K562 (cell line): ENCODE data around the gene MTNR1B. TPM values are rescaled to one million over a fixed set of nuclear protein-coding genes. Genes with fewer than 3 reads are reported as not detected.

Experiments used
- ETS1 ChIP-seq: conservative IDR thresholded peaks from 2 replicates; pipeline ENCODE4 v1.6.1; 2011; ENCODE audit warnings: low read depth, mild to moderate bottlenecking, low read length; ENCODE audit not compliant: control insufficient read depth
- JUNB ChIP-seq: fragments of 450-650 bp; formaldehyde crosslinking; conservative IDR thresholded peaks from 2 replicates; pipeline ENCODE4 v1.4.0; 2020; ENCODE audit warnings: mild to moderate bottlenecking
- POLR2B ChIP-seq: fragments of 450-650 bp; IDR thresholded peaks from 2 replicates; pipeline ENCODE4 v1.6.1; 2018; ENCODE audit warnings: low read depth; ENCODE audit not compliant: partially characterized antibody
- POU5F1 ChIP-seq: fragments of 150-350 bp; IDR thresholded peaks from 2 replicates; pipeline ENCODE4 v1.6.1; 2014; ENCODE audit warnings: borderline replicate concordance, low read length, low read depth, mild to moderate bottlenecking; ENCODE audit not compliant: partially characterized antibody
- RAD51 ChIP-seq: fragments of 450-650 bp; IDR thresholded peaks from 2 replicates; pipeline ENCODE4 v1.7.1; 2016; ENCODE audit warnings: low read depth, mild to moderate bottlenecking, borderline replicate concordance
- SP2 ChIP-seq: IDR thresholded peaks from 2 replicates; pipeline ENCODE4 v1.6.1; 2011; ENCODE audit warnings: mild to moderate bottlenecking, low read depth, low read length, moderate library complexity; ENCODE audit not compliant: poor library complexity, severe bottlenecking; ENCODE audit errors: extremely low read depth
- ZBTB11 ChIP-seq, 3 experiments: fragments of 200-800 bp in 1 of 3; fragments of 250-450 bp in 1 of 3; fragments of 450-650 bp in 1 of 3; sonication (Bioruptor Pico) in 1 of 3; sonication (Bioruptor generic) in 1 of 3; formaldehyde crosslinking in 1 of 3; IDR thresholded peaks; 2 replicates each; pipeline versions ENCODE4 v1.6.1 to v1.8.0; 2016 to 2022; ENCODE audit warnings: mild to moderate bottlenecking in 2 of 3, missing genetic modification characterization in 2 of 3, missing compliant biosample characterization in 1 of 3, moderate library complexity in 1 of 3
- ZNF217 ChIP-seq: sonication (generic); formaldehyde crosslinking; IDR thresholded peaks from 2 replicates; pipeline ENCODE4 v1.8.0; 2022; ENCODE audit warnings: mild to moderate bottlenecking, missing genetic modification reagents
- ZNF436 ChIP-seq: fragments of 250-450, 450-650 bp; sonication (Bioruptor Pico); formaldehyde crosslinking; IDR thresholded peaks from 2 replicates; pipeline ENCODE4 v1.7.0; 2020; ENCODE audit warnings: mild to moderate bottlenecking
- polyA plus RNA-seq, 8 experiments: library from polyadenylated mRNA; depleted of rRNA in 4 of 8; stranded (reverse) in 5 of 8; unstranded in 3 of 8; fragments of >200 nt; fragmentation: Nextera tagmentation in 2 of 8; fragmentation: Illumina TruSeq in 1 of 8; extraction: Ambion mirVana in 2 of 8; extraction: Trizol in 1 of 8; gene quantifications; 2 replicates each; pipeline versions ENCODE4 v1.2.1 to v1.2.3, GENCODE V29; 2011 to 2014; ENCODE audit warnings: inconsistent platforms in 1 of 8, missing spikeins in 1 of 8
- total RNA-seq, 7 experiments: library from RNA; depleted of rRNA in 6 of 7; stranded (reverse); fragments of >200 nt in 6 of 7; fragmentation: Illumina TruSeq in 2 of 7; extraction: Trizol in 2 of 7; gene quantifications; 2 replicates each; pipeline versions ENCODE4 v1.2.1 to v1.2.3, GENCODE V29; 2011 to 2021; ENCODE audit warnings: low replicate concordance in 1 of 7

MTNR1B gene
- total and polyA plus RNA-seq, 9 of the 15 experiments (the other 6 are each of a cell fraction or from before 2014, with no cell fraction given), result not detected

GRCh38 chr11:92967867-92968266 lies 1.6 kb upstream of the MTNR1B start (continued):
- TF ChIP-seq ZBTB11 (CRISPR knock-in tag; IDR thresholded peaks at IDR 0.05), result no peak
- no peak for TF ChIP-seq SP2
- no peak for TF ChIP-seq ETS1
- no peak for TF ChIP-seq ZNF217
- no peak for TF ChIP-seq ZNF436 (CRISPR knock-in tag)
- no peak for TF ChIP-seq POU5F1
- no peak for TF ChIP-seq POLR2B
- TF ChIP-seq JUNB, result no peak
- no peak for TF ChIP-seq RAD51
